HG03135 (cell line): ENCODE measurements around the gene HRH2.
"Not testable (repeated sequence)": the region's sequence is repeated elsewhere in the genome, so short reads cannot be mapped to it uniquely, and the experiment has no call there.

Source experiments
- ATAC-seq: cut with Tn5 transposase; IDR thresholded peaks from one replicate; pipeline ENCODE4 v1.9.1; 2021; ENCODE audit warnings: mild to moderate bottlenecking, moderate library complexity; ENCODE audit not compliant: unreplicated experiment

HRH2 gene

GRCh38 chr5:175711472-175712312 lies 53.8 kb downstream of the HRH2 start:
- no peak for ATAC-seq

DNA sequence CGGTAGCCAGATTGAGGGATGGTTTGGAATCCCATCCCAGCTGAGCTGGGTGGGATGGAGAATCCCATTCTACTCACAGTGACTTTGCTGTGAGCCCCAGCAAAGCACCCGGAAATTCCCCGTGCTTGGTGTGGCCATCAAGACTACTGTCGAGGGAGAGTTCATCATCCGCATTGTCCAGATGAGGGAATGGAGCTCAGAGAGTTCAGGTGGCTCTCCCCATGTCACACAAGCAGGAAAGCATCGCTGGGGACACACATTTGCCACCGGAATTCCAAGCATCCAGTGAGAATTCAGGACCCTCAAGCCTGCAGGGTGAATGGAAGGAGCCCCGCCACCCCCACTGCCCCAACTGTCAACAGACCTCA lies 54.4 kb downstream of the HRH2 start:
- no peak for ATAC-seq

GRCh38 chr5:175712681-175713085 lies 54.8 kb downstream of the HRH2 start:
- no peak for ATAC-seq

DNA sequence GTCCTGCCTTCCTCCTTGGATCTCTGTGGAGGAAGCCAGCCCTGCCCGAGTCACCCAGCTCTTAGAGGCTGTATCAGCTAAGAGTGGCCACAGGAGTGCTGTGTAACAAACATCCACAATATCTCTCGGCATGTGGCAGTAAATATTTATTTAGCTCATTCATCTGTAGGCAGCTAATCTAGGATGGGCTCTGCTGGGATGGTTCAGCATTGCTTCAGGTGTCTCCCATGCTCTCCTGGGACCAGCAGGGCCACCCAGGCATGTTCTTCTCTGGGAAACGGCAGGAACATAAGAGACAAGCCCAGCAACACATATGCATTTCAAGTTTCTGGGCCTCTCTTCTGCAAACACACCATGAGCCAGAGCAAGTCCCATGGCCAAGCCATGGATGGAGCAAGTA lies 56.1 kb downstream of the HRH2 start:
- ATAC-seq: no peak

DNA sequence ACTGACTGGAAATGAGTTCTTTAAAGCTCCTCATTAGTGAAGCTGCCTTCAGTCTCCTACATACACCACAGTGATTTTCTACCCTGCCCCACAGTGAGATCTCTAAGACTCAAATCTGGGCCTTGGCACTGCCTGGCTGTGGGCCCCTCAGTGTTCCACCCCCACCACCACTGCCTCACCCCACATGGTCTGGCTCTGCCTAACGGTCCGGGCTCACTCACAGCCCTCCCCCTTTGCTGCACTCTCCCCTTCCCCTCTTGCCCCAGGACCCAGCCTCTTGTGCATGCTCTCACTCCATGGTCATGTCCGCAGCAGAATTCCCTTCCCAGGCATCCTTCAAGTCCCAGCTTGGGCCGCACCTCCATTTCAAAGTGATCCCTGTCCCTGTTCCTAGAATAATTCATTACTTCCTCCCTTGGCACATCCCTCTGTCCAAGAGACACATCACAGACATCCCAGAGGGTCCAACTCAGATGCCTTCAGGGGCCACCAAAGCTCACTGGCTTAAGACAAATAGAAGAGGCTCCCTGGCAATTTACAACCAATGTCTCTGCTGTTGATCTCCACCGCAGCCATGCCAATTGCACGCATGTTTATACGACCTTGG lies 56.7 kb downstream of the HRH2 start:
- ATAC-seq: no peak

GRCh38 chr5:175715627-175716522 lies 58.0 kb downstream of the HRH2 start:
- ATAC-seq: no peak

DNA sequence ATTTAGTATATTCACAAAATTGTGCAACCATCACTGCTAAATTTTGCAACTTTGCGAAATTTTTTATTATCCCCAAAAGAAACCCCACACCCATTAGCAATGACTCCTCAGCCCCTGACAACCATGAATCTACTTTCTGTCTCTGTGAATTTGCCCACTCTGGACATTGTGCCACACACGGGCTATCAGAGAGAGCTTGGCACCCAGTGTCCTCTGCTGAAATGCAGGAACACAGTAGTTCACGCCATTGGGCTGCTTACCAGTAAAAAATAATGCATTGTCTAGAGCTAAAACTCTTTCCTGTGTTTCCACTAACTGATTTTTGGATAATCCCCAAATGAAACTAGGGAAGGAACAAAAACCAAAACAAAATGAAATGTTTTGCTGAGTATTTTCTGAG lies 60.0 kb downstream of the HRH2 start:
- ATAC-seq: no peak

GRCh38 chr5:175718401-175719108 lies 60.7 kb downstream of the HRH2 start:
- ATAC-seq: no peak

DNA sequence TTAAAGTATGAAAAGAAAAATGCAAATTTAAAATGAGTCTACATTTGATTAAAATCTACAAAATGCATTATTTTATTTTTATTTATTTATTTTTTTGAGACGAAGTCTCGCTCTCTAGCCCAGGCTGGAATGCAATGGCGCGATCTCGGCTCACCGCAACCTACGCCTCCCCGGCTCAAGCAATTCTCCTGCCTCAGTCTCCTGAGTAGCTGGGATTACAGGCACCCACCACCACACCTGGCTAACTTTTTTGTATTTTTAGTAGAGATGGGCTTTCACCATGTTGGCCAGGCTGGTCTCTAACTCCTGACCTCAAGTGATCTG lies 61.2 kb downstream of the HRH2 start:
- not testable (repeated sequence) for ATAC-seq

DNA sequence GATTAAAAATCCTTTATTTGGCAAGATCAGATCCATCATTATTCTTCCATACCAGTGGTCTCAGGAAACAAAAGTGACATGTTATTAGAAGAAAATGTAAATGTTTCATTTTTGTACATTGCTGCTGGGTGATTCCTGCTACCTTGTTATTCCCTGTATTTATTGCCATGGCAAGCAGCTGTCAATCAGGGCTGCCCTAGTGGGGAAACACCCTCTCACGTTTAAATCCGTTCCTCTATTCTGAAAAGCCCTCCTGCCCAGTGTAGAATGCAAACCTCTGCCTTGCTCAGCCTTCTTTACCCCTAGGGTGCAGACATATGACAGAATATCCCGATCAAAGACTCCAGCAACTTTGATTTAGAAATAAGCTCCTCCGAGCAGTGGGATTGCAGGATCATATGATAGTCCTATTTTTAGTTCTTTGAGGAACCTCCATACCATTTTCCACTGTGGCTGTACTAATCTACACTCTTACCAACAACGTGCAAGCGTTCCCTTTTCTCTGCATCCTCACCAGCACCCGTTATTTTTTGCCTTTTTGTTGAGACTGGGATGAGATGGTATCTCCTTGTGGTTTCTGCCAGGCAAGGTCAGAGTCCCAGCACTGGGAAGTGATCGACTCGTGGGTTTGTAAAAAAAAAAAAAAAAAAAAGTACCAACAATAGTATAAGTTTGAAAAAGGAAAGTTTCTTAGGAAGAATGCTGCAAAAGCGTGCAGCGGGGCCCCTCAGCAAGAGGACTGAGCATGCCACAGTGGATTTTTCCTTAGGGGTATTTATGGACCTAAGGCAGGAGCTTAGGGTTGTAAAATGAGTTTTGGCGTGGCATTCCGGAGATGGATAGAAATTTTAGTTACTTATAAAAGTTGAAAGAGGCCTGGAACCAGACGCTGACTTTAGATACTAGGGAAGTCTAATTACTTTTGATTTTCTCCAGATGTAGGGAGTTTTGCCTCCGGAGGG lies 66.7 kb downstream of the HRH2 start:
- no peak for ATAC-seq

GRCh38 chr5:175728316-175728715 lies 70.4 kb downstream of the HRH2 start:
- no peak for ATAC-seq

DNA sequence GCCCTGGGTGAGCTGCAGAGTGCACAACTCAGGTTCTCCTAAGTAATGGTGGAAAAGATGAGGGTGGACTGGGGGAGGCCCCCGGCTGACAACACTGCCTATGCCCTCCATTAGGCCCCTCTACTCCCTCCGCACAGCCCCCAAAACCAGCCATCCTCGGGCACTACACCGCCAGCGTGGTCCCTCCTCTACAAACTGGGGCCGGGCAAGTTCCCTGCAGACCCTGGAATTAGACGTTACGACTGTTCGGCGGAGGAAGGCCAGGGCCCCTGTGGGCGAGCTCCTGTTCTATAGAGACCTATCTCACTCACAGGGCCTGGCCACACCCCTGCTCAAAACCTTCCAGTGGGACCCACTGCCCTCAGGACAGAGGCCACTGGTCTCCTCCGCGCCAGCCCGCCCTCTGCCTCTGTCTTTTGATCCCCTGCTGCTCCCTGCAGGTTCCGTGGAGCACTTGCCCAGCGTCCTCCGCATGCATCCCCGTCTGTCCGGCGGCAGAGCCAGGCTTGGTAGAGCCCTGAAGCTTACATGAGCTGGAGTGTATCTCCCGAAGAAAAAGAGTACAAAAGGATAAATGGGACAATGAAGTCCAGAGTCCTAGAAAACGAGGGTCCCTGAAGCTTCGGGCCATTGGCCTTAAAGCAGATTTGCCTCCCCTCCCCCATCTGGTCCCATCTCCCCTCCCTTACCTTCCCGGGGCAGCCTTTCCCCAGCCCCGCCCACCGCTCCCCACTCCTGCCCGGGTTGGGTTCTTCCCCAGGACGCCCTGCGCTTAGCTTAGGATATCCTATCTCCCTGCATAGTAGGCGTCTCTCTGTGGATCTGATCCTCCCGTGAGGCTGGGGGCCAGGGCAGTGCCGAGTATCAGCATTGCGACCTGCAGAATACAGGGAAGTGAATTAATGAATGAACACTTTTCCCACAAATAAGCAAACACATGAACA lies 71.3 kb downstream of the HRH2 start:
- ATAC-seq: peak; percentile 24

- peak; percentile 81 for ATAC-seq
Observed at GRCh38 chr5:175729829-175730277, 72.0 kb downstream of the HRH2 start.

DNA sequence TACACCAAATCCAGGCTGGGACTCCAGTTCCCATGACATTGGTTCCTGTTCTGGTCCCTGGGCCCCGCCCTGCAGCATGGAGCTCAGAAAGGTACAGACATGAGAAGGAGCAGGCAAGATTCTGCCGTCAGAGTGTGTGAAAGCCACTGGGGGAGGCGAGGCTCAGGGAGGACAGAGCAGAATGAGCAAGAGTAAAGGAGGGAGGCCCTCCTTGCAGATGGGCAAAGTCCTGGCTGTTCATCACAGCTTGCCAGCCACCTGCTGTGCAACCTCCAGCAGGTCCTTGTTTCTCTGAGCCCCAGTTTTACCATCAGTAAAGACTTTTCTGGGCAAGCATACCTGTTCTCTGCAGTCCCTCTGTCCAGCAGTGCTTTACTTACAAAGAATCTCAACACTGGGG lies 73.3 kb downstream of the HRH2 start:
- no peak for ATAC-seq

- no peak for ATAC-seq
Observed at GRCh38 chr5:175731756-175732465, 74.0 kb downstream of the HRH2 start.

GRCh38 chr5:175733017-175733416 lies 75.1 kb downstream of the HRH2 start:
- ATAC-seq: no peak

- no peak for ATAC-seq
Observed at GRCh38 chr5:175734016-175734415, 76.1 kb downstream of the HRH2 start.

GRCh38 chr5:175734501-175734900 lies 76.6 kb downstream of the HRH2 start:
- no peak for ATAC-seq
